OCI-LY1 (cell line): ENCODE measurements around the gene TTBK1.

Source experiments
- EZH2 ChIP-seq: fragments of 200-600 bp; sonication (generic), shearing (Covaris generic); IDR thresholded peaks from 2 replicates; pipeline ENCODE4 v1.8.0; 2017; ENCODE audit warnings: borderline replicate concordance, mixed run types, mild to moderate bottlenecking, antibody characterized with exemption, low read length, moderate library complexity, mixed read lengths
- TF ChIP-seq, protein P1 (sequence below): fragments of 200-600 bp; sonication (generic), shearing (Covaris generic); IDR thresholded peaks from 2 replicates; pipeline ENCODE4 v1.5.1; 2017; ENCODE audit warnings: mild to moderate bottlenecking, antibody characterized with exemption, low read length, moderate library complexity, mixed read lengths

DNA sequence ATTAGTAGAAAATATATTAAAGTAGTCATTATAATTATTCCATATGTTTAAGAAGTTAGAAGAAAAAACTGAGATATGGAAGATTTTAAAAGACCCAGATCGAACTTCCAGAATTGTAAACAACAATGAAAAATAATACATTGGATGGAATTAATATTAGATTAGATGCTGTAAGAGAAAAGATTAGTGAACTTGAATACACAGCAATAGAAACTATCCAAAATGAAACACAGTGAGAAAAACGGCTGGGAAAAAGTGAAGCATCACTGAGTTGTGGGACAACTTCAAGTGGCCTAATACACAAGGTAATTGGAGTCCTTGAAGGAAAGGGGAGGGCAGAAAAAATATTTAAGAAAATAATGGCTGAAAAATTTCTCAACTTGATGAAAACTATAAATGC lies 4.2 kb upstream of the TTBK1 start:
- no peak for TF ChIP-seq EZH2
- TF ChIP-seq, protein P1, sequence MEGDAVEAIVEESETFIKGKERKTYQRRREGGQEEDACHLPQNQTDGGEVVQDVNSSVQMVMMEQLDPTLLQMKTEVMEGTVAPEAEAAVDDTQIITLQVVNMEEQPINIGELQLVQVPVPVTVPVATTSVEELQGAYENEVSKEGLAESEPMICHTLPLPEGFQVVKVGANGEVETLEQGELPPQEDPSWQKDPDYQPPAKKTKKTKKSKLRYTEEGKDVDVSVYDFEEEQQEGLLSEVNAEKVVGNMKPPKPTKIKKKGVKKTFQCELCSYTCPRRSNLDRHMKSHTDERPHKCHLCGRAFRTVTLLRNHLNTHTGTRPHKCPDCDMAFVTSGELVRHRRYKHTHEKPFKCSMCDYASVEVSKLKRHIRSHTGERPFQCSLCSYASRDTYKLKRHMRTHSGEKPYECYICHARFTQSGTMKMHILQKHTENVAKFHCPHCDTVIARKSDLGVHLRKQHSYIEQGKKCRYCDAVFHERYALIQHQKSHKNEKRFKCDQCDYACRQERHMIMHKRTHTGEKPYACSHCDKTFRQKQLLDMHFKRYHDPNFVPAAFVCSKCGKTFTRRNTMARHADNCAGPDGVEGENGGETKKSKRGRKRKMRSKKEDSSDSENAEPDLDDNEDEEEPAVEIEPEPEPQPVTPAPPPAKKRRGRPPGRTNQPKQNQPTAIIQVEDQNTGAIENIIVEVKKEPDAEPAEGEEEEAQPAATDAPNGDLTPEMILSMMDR = no peak
